ENCODE data around the gene ELF2.
"Not testable (repeated sequence)": the region's sequence is repeated elsewhere in the genome, so short reads cannot be mapped to it uniquely, and the experiment has no call there.

The ELF2 gene

DNA sequence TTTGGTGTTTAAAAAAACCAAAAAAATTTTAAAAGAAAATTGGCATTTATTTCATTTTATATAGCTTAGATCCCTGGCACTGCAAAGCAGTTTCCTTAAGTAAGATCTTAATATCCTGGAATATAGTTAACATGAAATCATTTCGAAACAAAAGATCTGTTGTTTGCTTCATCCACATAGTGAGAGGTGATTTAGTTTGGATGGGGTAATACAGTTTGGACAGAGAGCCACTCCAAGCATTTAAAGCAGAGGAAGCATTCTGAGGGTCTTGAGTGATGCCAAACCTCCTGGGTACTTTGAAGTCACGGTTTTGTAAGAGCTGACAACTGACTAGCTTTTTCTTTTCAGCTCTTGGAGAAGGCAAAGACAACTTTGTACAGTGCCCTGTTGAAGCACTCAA lies 132.7 kb downstream of the ELF2 start:
- DNase-seq (ENCODE audit: low read depth) = no peak
- TF ChIP-seq, protein P1, sequence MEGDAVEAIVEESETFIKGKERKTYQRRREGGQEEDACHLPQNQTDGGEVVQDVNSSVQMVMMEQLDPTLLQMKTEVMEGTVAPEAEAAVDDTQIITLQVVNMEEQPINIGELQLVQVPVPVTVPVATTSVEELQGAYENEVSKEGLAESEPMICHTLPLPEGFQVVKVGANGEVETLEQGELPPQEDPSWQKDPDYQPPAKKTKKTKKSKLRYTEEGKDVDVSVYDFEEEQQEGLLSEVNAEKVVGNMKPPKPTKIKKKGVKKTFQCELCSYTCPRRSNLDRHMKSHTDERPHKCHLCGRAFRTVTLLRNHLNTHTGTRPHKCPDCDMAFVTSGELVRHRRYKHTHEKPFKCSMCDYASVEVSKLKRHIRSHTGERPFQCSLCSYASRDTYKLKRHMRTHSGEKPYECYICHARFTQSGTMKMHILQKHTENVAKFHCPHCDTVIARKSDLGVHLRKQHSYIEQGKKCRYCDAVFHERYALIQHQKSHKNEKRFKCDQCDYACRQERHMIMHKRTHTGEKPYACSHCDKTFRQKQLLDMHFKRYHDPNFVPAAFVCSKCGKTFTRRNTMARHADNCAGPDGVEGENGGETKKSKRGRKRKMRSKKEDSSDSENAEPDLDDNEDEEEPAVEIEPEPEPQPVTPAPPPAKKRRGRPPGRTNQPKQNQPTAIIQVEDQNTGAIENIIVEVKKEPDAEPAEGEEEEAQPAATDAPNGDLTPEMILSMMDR (IDR thresholded peaks at IDR 0.05; ENCODE audit: low read depth, low read length, missing control alignments) = no peak
- H3K4me3 ChIP-seq (ENCODE audit: low read depth, low read length) = no peak overlapping the region
- in situ Hi-C loops (cut with HindIII; ENCODE audit: low sequenced_read_pairs) = no loop called here

DNA sequence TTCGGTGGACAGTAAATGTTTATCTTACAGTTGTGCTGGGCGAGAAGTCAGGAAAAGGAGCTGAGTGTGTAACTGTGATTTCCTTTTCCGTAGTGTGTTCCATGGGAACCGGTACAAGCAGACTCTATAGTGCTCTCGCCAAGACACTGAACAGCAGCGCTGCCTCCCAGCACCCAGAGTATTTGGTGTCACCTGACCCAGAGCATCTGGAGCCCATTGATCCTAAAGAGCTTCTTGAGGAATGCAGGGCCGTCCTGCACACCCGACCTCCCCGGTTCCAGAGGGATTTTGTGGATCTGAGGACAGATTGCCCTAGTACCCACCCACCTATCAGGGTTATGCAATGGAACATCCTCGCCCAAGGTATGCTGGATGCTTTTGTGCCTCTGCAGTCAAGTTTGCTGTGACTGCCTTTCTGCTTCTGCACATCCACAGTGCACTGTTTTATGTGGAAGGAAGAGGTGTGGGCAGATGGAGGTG lies 134.0 kb downstream of the ELF2 start:
- TF ChIP-seq, protein P1 (IDR thresholded peaks at IDR 0.05; ENCODE audit: low read depth, low read length, missing control alignments) = no peak
- in situ Hi-C loops (cut with HindIII; ENCODE audit: low sequenced_read_pairs) = no loop called here
- no peak for DNase-seq (ENCODE audit: low read depth)

DNA sequence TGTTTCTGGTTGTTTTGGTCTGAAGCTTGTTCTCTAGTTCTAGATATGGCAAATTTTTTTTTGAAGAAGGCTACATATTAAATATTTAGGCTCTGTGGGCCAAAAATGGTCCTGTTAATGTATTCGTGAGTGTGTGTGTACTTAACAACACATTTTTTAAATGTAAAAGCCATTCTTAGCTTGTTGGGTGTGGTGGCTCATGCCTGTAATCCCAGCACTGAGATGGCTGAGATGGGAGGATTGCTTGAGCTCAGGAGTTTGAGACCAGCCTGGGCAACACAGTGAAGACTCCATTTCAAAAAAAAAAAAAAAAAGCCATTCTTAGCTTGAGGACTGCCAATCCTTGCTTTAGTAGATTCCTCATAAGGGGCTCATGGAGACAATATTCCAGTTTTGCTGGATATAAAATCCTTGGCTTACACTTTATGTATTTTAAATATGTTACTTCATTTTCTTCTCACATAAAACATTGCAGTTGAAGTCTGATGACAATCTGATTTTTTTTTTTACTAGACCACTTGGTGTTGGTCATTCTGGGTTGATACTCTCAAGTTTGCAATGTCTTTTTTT lies 138.1 kb downstream of the ELF2 start:
- TF ChIP-seq, protein P1 (IDR thresholded peaks at IDR 0.05; ENCODE audit: low read depth, low read length, missing control alignments) = no peak
- DNase-seq (ENCODE audit: low read depth) = no peak
- H3K4me3 ChIP-seq (ENCODE audit: low read depth, low read length) = no peak overlapping the region
- in situ Hi-C loops (cut with HindIII; ENCODE audit: low sequenced_read_pairs) = loop anchor here (5.0 kb wide), 1 partner anchor 97 kb away; no protein-coding TSS in a partner anchor

More for the DNA sequence above, 134.0 kb downstream of the ELF2 start:
- H3K4me3 ChIP-seq (ENCODE audit: low read depth, low read length) = no peak overlapping the region

DNA sequence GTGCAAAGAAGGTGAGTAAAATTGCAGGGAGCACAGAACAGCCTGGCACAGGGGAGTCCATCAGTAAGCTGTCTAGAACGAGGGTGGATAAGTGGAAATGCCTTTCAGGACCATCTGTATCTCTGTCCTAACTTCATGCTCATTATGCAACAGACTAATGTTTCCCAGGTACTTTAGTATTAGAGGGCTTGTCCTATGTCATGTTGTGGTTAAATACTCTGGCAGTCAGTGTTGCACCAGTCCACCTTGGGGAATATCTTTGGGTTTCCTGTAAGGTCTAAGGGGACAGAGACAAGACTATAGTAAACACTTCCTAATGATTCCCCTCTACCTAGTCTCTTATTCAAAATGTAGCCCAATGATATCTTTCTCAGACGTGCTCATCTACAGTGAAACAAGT lies 140.1 kb downstream of the ELF2 start:
- no peak overlapping the region for H3K4me3 ChIP-seq (ENCODE audit: low read depth, low read length)
- in situ Hi-C loops (cut with HindIII; ENCODE audit: low sequenced_read_pairs) = loop anchor here (5.0 kb wide), 1 partner anchor 95 kb away; no protein-coding TSS in a partner anchor
- TF ChIP-seq, protein P1 (IDR thresholded peaks at IDR 0.05; ENCODE audit: low read depth, low read length, missing control alignments) = no peak
- no peak for DNase-seq (ENCODE audit: low read depth)

DNA sequence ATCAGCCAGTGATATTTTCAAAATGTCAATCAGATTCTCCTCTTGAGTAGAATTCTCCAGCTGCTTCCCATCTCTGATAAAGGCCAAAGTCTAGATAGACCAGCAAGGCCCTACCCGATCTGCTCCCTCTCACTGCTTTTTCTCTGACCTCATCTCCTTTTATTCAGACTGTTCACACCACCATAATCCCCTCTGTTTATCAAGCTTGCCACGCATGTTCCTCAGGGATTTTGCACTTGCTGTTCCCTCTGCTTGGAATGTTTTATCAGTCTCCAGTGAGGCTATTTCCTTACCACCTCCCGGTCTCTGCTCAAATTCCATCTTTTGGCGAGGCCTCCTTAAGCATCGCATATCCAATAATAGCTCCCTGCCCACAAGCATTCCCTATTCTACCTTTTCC lies 141.4 kb downstream of the ELF2 start:
- no peak overlapping the region for H3K4me3 ChIP-seq (ENCODE audit: low read depth, low read length)
- in situ Hi-C loops (cut with HindIII; ENCODE audit: low sequenced_read_pairs) = loop anchor here (5.0 kb wide), 1 partner anchor 93 kb away; no protein-coding TSS in a partner anchor
- TF ChIP-seq, protein P1 (IDR thresholded peaks at IDR 0.05; ENCODE audit: low read depth, low read length, missing control alignments) = no peak
- no peak for DNase-seq (ENCODE audit: low read depth)

DNA sequence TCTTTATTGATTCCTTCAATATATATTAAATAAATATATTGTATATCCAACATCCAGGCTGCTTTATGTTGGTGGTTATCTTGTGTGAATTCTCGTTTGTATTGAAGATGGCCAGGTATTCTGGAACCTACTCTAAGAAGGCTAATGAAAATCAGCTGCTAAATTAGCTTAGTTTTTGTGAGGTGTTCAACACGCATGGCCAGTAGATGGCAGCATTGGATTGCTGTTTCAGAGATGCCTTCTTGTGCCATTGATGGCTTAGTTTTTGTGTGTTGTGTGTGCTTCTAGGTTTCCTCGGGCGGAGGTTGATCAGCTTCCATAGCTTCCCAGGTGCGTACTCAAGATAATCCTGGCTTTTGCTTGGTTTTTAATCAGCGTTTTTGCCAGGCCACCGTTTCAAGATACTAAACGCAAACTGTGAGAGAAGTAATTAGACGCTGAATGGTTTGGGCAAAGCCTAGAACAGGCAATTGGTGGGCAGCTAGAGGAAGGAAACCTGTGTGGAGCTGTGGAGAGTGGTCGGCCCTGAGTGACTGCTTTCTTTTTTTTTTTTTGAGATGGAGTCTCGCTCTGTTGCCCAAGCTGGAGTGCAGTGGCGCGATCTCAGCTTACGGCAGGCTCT lies 146.3 kb downstream of the ELF2 start:
- peak; percentile 78 for DNase-seq (ENCODE audit: low read depth)
- no peak overlapping the region for H3K4me3 ChIP-seq (ENCODE audit: low read depth, low read length)
- TF ChIP-seq, protein P1 (IDR thresholded peaks at IDR 0.05; ENCODE audit: low read depth, low read length, missing control alignments) = peak; percentile 82
- in situ Hi-C loops (cut with HindIII; ENCODE audit: low sequenced_read_pairs) = no loop called here

DNA sequence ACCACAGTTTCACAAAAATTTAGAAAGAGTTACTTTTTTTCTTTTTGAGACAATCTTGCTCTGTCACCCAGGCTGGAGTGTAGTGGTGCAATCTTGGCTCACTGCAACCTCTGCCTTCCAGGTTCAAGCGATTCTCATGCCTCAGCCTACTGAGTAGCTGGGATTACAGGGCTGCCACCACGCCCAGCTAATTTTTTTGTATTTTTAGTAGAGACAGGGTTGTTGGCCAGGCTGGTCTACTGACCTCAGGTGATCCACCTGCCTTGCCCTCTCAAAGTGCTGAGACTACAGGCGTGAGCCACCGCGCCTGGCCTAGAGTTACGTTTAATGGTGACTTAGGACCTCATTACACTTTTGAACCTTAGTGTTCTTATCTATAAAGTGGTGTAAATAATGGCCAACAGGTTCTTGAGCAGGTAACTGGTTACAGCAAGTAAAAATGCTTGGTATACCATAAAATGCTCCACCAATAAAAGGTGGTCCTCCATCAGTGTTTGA lies 147.1 kb downstream of the ELF2 start:
- in situ Hi-C loops (cut with HindIII; ENCODE audit: low sequenced_read_pairs); DNase-seq (ENCODE audit: low read depth): not testable (repeated sequence)

More for the DNA sequence above, 147.1 kb downstream of the ELF2 start:
- H3K4me3 ChIP-seq (ENCODE audit: low read depth, low read length) = not testable (repeated sequence)
